ENCODE data around the gene PPP2R3B. TPM values are rescaled to one million over a fixed set of nuclear protein-coding genes. Genes with fewer than 3 reads are reported as not detected.

The PPP2R3B gene
- total and polyA plus RNA-seq, 3 donors from 2014 or later = 28.3 to 108 (median 89.6) TPM

DNA sequence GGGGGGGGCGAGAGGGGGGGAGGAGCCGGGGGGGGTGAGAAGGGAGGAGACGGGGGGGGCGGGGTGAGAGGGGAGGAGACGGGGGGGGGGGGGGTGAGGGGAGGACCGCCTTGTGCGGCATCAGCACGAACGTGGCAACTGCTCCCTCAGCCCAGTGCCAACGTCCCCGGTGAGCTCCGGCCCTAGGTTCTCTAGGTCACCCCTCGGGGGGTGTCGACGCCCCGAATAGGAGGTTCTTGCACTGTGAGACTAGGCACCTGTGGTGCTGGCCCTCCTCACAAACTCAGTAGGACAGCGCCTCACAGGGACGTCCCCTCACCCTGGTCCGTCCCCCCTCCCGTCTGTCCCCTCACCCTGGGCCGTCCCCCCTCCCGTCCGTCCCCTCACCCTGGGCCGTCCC, 46.6 kb downstream of the PPP2R3B start:
- Histone ChIP-seq H3K36me3 (ENCODE audit: low read depth, missing control alignments) (no peaks in the 10 kb centered on the region), H3K27me3 (no peaks in the 10 kb centered on the region), H3K27ac (no peak overlapping the region), H3K4me3 (no peak overlapping the region), H3K4me1 (no peaks in the 10 kb centered on the region), H3K9me3 (no peaks in the 10 kb centered on the region)
- DNase-seq = no peak
- TF ChIP-seq, protein P1, sequence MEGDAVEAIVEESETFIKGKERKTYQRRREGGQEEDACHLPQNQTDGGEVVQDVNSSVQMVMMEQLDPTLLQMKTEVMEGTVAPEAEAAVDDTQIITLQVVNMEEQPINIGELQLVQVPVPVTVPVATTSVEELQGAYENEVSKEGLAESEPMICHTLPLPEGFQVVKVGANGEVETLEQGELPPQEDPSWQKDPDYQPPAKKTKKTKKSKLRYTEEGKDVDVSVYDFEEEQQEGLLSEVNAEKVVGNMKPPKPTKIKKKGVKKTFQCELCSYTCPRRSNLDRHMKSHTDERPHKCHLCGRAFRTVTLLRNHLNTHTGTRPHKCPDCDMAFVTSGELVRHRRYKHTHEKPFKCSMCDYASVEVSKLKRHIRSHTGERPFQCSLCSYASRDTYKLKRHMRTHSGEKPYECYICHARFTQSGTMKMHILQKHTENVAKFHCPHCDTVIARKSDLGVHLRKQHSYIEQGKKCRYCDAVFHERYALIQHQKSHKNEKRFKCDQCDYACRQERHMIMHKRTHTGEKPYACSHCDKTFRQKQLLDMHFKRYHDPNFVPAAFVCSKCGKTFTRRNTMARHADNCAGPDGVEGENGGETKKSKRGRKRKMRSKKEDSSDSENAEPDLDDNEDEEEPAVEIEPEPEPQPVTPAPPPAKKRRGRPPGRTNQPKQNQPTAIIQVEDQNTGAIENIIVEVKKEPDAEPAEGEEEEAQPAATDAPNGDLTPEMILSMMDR (IDR thresholded peaks at IDR 0.05) = no peak
- no peak for TF ChIP-seq POLR2A (IDR thresholded peaks at IDR 0.05)
- WGBS, 2 donors = 78 to 90% methylated on average over 17 to 22 of the region's 24 CpGs
- intact Hi-C loops (cut with DNase I; ENCODE audit: low total_unique reads) = no loop called here

DNA sequence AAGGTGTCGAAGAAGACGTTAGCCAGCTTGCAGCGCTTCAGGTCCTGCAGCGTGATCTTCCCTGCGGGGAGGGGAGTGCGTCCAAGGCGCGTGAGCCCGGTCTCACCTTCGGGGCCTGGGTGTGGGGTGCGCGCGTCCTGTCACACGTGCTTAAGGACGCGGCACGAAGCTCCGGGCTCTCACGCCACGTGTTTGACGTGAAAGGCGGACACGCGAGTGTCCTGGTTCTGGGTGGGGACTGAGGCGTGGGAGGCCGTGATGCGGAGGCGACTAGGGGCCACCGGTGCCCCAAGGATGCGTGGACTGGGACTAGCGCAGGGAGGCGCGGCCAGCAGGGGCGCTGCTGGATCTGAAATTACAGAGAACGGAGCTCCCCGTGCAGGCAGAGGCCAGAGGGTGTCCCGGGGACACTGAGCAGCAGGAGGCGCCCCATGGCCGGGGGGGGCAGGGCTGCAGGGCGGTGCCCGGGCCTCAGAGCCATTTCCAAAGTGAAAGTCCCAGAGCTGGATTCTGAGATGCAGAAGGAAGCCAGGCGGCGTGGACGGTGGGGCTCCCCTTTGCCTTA, 47.8 kb downstream of the PPP2R3B start:
- no peak for DNase-seq
- H3K9me3 ChIP-seq = no peaks in the 10 kb centered on the region
- no peaks in the 10 kb centered on the region for H3K27me3 ChIP-seq
- H3K4me3 ChIP-seq = no peak overlapping the region
- no peaks in the 10 kb centered on the region for H3K36me3 ChIP-seq (ENCODE audit: low read depth, missing control alignments)
- no peak overlapping the region for H3K27ac ChIP-seq
- H3K4me1 ChIP-seq = no peaks in the 10 kb centered on the region
- no peak for TF ChIP-seq POLR2A (IDR thresholded peaks at IDR 0.05)
- TF ChIP-seq, protein P1 (IDR thresholded peaks at IDR 0.05) = peak in 1 of 3 experiments; percentile 10
- WGBS, 2 donors = 91 to 97% methylated on average over 35 to 41 of the region's 44 CpGs
- intact Hi-C loops (cut with DNase I; ENCODE audit: low total_unique reads) = no loop called here

DNA sequence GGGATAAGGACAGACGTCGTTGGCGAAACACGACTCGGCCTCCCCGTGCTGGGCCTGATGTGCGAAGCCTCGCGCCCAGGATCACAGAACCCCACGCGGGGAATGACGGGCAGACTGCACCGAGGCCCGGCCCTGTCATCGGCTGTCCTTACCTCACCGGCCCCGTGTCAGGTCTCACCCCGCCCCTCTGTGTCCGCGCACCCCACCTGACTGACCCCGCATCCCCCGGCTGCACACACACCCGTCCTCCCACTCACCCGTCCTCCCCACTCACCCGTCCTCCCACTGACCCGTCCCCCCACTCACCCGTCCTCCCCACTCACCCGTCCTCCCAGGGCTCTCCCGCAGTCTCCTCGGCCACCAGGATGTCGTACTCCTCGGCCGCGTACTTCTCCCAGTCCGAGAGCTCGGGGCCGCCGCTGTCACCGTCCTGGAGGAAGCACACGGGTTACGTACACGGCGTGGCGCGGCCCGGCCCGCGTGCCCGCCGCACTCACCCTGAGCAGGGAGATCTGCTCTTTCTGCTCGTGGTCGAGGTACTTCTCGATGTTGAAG, 48.3 kb downstream of the PPP2R3B start:
- TF ChIP-seq, protein P1 (IDR thresholded peaks at IDR 0.05) = no peak
- TF ChIP-seq POLR2A (IDR thresholded peaks at IDR 0.05) = no peak
- 88 to 92% methylated on average over 30 to 53 of the region's 53 CpGs for WGBS, 2 donors
- DNase-seq = no peak

DNA sequence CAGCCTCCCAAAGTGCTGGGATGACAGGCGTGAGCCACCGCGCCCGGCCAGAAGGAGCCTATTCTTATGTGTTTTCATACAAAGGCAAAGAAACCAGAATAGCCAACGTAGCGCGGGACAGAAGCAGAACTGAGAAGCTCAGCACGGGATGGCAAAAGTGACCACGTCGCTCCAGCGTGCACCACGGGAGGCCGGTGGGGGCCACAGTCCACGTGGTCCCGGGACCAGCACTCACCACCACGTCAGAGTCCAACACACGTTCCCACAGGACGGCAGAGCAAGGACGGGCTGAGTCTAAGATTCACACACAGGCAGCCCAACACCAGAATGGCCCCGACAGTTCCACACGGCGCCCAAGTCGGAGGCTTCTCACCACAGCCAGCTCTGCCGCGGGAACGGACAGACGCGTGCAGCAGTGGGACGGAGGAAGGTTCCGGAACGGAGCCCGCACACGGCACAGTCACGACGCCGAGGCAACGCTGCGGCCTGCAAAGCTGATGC, 49.3 kb downstream of the PPP2R3B start:
- DNase-seq = no peak
- no peaks in the 10 kb centered on the region for H3K9me3 ChIP-seq
- TF ChIP-seq POLR2A (IDR thresholded peaks at IDR 0.05) = no peak
- TF ChIP-seq, protein P1 (IDR thresholded peaks at IDR 0.05) = no peak
- H3K27me3 ChIP-seq = no peaks in the 10 kb centered on the region
- intact Hi-C loops (cut with DNase I; ENCODE audit: low total_unique reads) = no loop called here
- 81 to 86% methylated on average over 34 to 38 of the region's 38 CpGs for WGBS, 2 donors
- no peaks in the 10 kb centered on the region for H3K4me1 ChIP-seq
- no peak overlapping the region for H3K4me3 ChIP-seq
- no peak overlapping the region for H3K27ac ChIP-seq
- H3K36me3 ChIP-seq (ENCODE audit: low read depth, missing control alignments) = no peaks in the 10 kb centered on the region

More for the DNA sequence above, 48.3 kb downstream of the PPP2R3B start:
- Histone ChIP-seq H3K36me3 (ENCODE audit: low read depth, missing control alignments) (no peaks in the 10 kb centered on the region), H3K4me3 (no peak overlapping the region), H3K27ac (no peak overlapping the region), H3K27me3 (no peaks in the 10 kb centered on the region), H3K4me1 (no peaks in the 10 kb centered on the region), H3K9me3 (no peaks in the 10 kb centered on the region)
- intact Hi-C loops (cut with DNase I; ENCODE audit: low total_unique reads) = no loop called here

DNA sequence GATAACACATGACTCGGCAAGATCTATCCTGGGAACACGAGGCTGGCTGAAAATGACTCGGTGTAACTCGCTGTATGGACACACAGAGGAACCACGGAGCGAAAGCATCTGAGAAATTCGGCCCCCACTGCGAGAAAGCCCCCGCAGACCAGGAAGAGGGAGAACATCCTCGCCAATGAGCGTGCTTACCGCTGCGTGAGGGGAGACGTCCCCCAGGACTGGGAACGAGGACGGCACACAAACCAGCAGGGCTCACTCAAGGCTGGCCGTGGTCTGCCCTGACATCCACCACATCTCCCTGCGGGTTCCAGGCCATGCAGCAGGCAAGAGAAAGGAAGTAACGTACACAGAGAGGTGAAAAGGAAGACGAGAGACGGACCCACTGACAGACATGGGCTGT, 50.5 kb downstream of the PPP2R3B start:
- no peaks in the 10 kb centered on the region for H3K27me3 ChIP-seq
- no peaks in the 10 kb centered on the region for H3K9me3 ChIP-seq
- peaks cover under 1% of the 10 kb centered on the region for H3K4me1 ChIP-seq
- no peak for DNase-seq
- intact Hi-C loops (cut with DNase I; ENCODE audit: low total_unique reads) = no loop called here
- H3K27ac ChIP-seq = no peak overlapping the region
- no peak overlapping the region for H3K4me3 ChIP-seq
- H3K36me3 ChIP-seq (ENCODE audit: low read depth, missing control alignments) = no peaks in the 10 kb centered on the region
- 90 to 91% methylated on average over 21 of the region's 21 CpGs for WGBS, 2 donors
- TF ChIP-seq POLR2A (IDR thresholded peaks at IDR 0.05) = no peak
- TF ChIP-seq, protein P1 (IDR thresholded peaks at IDR 0.05) = no peak

Data from testis (tissue), 3 donors.